ENCODE results near the gene OR1B1.

- TF ChIP-seq CTCF (IDR thresholded peaks at IDR 0.05) (no peak), POLR2A (IDR thresholded peaks at IDR 0.05) (no peak)
Observed at GRCh38 chr9:122661416-122661815, 4.0 kb upstream of the OR1B1 start, which contains the start of gene OR1L1.
